GM21526 (cell line): Measurements from ENCODE around the gene ZNF423.

Experiments
- ATAC-seq: cut with Tn5 transposase; IDR thresholded peaks from one replicate; pipeline ENCODE4 v1.9.1; 2021; ENCODE audit warnings: moderate library complexity; ENCODE audit not compliant: unreplicated experiment, low FRiP score

Gene ZNF423

DNA sequence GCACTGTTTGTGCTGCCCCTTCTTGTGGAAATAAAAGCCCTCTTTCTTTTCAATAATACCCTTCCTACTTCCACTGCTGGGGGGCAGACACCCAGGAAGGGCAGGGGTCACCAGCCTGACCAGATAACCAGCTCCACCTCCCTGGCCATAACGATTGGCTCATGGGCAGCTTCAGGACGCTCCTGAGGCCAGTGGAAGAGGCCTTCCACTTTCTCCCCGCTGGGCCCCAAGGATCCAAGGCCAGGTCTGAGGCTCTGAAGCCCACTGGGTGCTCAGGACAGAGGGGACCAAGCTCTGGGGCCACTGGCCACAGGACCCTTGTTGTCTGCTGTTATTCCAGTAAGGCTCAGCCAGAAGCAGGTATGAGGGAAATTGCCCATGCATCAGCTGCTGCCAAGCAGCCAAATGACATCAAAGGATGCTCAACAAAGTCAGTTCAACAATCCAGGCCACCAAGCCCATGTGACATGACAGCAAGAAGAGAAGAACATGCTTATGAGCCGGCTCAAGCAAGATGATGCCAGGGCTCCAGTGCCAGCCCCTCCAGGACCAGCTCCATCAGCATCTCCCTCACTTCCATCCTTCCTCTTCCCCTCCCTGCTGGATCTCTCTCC lies 238.8 kb downstream of the ZNF423 start:
- ATAC-seq: no peak

DNA sequence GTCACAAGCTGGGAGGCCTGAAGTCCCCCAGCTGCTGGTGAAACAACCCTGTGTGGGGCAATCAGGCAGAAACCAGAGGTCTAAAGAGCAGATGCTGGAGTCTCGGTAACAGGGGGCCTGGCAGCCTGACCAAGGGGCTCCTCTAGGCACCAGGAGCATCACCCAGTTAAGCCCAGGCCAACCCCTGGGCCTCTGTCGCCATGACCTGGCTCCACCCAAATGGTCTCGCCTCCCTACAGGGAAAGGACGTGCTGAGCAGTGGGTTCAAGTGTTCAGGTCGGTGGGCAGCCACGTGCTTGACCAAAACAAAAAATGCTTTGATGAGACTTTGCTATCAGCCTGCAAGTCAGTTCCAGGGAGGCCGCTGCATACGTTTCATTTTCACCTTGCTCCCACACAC lies 240.3 kb downstream of the ZNF423 start:
- no peak for ATAC-seq

DNA sequence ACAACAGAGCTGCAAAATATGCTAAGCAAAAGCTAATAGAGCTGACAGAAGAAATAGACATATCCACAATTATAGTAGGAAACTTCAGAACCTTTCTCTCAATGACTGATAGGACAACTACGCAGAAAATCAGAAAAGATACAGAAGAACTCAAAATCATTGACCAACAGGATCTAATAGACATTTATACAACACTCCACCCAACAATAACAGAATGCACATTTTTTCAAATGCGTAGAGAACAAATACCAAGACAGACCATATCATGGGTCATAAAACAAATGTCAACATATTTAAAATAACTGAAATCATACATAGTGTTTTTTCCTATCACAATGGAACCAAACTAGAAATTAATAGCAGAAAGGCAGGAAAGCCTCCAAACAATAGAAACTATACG lies 244.9 kb downstream of the ZNF423 start:
- no peak for ATAC-seq

DNA sequence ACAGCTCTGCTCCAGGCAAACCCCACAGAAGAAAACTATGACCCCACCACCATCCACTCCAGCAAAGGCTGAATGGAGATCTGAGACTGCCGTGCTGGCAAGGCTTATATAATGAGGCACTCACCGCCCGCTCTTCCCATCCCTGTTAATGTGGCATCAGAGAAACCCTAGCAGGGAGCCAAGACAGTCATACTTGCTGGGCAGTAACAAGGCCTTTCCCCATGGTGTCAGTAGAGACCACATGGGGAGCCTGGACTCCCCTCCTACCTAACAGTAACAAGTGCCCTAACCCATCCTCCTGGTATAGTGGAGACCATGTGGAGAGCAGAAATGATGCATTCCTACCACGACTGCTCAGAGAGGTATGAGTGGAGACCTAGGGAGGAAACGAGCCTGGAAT lies 247.1 kb downstream of the ZNF423 start:
- no peak for ATAC-seq

DNA sequence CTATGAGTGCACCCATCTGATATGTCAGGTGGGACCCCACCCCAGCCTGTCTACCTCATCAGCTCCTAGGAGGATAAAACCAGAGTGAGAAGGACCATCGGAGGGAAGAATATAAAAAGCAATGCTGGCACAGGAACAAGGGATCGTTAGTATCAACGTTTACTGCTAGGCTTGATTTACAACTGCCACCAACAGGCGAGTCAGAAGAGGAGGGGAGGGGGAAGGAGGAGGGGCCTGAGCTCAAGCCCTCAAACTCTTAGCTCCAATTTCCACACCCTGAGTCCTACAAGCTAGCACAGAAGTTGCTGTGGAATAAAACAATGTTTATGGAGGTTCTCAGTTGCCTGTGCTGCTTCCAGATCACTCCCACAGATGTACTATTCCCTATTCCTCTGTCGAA lies 247.8 kb downstream of the ZNF423 start:
- ATAC-seq: no peak

DNA sequence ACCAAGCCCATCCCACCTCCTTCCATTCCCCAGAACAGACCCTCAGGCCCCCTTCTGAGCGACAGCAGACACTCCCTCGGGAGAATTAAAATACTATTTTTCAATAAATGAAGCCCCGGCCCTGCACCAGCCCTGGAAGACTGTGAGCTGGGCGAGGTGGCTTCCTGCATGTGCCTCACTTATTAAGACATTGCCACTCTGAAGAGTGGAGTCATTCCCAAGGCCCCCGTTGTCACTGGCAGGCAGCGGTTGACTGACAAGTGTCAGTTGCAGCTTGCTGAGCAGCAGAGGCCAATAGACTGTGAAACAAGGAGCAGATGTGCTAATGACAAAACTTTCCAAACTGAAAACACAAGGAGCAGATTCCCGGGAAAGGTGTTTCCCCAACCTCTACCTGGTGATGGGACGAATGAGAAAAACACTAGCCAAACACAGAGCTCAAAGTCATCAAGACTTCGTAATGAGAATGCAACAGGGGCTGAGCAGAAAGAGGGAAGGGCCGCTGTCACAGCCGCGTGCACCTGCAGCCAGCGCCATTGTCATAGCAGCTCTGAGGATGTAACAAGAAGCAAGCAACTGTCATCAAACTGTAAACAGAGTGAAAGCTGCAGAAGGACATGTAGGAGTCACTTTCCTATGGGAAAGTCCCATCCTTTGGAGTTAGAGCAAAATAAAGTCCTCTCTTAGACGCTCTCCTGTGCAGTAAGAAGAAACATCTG lies 250.2 kb downstream of the ZNF423 start:
- ATAC-seq: no peak

DNA sequence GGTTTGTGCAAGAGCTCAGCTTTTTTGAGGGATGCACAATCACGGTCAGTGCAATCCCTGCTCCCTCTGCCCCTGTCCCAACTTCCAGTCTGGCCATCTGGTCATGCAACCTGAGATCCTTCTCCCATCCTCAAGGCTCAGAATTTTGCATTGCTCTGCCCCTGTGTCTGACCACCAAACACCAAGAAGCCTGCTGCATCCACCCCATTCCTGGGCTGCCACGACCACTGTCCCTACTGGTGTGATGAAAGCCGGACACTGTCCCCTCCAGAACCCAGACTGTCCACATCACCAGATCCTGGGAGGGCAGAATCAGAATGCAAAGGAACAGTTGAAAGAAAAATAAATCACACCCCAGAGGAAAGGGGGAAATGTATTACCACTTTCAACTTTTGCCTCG lies 251.3 kb downstream of the ZNF423 start:
- ATAC-seq: no peak

DNA sequence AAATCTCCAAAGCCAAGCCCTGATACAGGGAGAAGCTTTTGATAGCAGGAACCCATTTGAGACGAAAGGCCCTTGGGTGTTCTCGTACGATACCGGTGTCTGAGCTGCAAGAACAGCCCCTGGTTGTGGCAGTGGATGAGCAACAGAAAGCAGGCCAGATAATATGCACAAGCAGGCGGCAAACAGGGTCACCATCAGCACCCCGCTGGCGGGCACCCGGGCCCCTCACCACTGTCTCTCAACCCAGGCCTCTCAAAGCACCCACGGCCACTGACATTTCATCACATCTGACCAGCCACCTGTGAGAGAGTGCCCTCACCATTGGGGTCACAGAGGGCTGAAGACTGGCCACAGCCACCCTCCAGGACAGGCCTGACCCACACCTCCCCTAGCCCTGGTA lies 252.0 kb downstream of the ZNF423 start:
- ATAC-seq: no peak

DNA sequence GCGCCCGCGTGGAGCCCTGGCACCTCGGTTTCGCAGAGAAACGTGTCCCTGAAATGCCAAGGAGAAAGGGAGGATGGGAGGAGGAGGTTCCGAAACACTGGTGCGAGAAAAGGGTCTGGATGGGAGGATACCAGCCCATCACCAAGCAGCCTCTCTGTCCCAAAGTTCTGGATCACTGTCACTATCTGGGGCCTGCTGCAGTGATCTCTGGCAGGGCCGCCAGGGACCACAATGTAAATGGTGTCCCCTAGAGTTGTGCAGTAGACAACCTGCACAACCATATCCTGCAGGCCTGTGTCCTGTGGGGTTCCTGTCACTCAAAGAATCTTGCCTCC lies 253.0 kb downstream of the ZNF423 start:
- no peak for ATAC-seq

DNA sequence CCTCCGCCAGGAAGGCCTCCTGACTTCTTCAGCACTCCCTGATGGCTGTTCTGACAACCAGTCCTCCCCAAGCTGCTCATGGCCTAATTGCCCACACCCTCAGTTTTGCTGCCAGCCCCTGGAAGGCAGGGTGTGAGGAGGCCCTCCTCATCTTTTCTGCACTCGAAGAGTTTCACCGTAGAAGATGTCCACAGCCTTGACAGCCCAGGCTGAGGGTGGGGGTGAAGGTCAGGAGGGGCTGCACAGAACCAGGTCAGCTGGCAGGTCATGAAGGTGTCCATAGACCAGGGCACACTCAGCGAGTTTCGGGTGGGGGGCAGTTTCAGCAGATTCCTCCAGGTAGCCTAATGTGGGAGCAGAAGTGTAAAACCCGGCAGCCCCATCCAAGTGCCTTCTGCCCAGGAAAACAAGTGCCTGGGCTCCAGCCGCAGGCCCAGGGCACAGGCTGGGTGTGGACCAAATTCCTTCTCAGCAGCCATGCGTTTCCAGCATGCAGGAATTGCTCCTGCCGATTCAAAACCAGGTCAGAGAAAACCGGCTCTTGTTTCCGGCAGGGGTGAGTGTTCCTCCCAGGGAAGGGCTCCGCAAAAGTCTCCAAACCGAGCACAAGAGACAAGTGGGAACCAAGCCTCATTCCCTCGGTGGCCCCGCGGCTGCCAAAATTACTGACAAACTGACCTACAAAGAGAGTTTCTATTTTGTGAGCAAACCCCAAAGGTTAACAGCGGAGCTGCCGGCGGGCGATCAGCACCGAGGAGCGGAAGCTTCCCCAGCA lies 253.5 kb downstream of the ZNF423 start:
- no peak for ATAC-seq

DNA sequence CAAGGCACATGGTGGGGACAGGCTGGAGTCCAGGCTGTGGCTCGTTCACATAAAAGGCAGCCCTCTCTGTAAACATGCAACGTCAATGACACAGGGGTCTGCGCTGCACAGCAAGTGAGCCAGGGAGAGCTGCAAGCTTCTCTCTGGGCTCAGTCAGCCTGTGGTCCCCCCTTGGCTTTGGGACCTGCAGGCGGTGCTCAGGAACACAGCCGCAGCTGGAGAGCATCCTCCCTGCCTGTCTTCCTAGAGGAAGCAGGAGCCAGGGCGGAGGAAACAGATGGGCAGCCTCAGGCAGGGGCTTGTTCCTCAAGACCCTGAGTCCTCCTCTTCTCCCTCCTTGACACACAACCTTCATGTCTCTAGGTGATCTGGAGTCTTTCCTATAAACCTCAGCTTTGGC lies 254.3 kb downstream of the ZNF423 start:
- no peak for ATAC-seq

DNA sequence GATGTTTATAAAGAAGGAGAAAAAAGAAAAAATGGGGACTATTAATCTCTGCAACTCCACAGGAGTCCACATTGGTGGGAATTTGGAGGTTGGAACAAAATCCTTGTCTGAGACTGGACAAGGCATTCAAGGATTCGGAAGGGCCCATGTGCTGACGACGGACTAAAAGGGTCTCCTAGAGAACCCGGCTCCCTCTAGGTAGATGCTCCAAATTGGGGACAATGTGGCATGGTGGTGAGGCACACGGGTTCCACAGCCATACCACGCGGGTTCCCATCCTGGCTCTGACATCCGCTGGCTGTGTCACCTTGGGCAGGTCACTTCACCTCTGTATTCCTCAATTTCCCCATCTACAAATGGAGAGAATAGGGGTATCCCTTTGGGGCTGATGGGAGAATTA lies 254.9 kb downstream of the ZNF423 start:
- ATAC-seq: no peak

DNA sequence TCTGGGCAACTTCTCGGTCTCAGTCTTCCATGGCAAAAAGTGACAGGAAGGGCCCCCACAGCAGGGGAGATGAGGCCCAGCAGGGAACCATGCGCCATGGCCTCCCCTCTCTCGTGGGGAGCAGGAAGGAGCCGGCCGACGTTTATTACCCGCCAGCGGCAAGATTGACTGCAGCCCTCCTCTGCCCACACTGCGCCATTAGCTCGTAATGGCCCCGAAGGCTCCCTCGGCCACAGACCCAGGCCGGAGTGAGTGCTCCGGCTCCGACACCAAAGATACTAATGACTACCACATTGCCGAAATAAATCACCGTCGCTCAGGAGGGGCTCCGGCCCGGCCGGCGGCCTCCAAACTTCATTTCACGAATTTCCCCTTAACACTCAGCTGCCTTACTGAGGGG lies 255.4 kb downstream of the ZNF423 start:
- no peak for ATAC-seq

DNA sequence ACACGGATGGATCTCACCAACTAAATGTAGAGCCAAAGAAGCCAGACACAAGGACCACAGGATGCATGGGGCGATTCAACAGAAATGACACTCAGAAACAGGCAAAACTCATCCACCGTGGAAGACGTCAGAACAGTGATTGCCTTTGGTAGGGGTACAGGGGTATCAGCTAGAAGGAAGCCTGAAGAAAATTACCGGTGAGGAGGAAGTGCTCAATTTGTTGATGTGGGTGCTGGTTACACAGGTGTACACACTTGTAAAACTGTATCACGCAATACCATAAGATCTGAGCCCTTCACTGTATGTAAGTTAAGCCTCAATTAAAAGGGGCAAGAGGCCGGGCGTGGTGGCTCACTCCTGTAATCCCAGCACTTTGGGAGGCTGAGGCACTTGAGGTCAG lies 256.2 kb downstream of the ZNF423 start:
- no peak for ATAC-seq

DNA sequence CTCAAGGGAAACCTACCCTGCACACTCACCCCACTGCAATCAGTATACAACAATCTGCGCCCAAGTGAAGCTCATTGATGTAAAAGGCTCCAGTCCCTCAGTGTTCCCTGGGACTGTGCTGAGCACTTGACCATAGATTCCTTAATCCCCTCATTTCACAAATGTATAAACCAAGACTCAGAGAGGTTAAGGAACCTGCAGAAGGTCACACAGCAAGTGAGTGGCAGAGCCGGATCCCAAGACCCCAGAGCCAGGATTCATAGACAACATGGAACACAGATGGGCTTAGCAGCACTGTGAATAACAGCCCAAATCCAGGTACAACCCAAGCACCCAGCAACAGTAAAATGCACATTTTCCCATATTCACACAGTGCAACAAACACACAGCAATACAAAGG lies 256.6 kb downstream of the ZNF423 start:
- no peak for ATAC-seq

DNA sequence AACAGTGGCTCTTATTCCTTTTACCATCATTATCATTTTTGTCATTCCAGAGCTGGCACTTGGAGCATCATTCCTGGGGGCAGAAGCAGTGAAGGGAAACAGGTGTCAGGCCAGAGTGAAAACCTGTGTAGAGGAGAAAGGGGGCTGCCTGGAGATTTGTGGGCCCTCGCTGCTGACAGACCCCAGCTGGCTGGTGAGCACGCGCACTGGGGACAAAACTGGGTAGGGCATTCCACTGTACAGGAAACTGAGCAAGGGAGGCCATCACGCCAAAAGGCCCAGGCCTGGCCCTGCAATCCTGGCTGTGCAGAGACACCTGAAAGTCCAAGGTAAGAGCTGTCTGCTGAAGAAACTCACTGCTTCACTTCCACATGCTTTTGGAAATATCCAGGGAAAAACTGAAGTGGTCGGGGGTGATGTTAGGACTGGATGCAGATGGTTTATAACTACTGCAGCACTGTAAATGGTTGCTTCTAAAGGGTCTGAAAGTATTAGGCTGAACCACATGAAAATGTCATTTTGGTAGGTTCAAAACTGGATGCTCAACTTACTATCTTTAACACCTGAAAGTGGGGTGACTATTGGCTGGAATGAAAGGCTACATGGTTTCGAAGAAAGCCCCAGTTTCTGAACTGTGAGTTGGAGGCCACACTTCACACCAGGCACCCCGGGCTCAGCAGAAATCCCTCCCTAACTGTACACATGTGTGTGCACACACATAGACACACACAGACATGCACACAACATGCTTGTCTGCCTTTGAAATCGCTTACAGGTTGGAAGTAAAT lies 257.3 kb downstream of the ZNF423 start:
- ATAC-seq: peak; percentile 75

DNA sequence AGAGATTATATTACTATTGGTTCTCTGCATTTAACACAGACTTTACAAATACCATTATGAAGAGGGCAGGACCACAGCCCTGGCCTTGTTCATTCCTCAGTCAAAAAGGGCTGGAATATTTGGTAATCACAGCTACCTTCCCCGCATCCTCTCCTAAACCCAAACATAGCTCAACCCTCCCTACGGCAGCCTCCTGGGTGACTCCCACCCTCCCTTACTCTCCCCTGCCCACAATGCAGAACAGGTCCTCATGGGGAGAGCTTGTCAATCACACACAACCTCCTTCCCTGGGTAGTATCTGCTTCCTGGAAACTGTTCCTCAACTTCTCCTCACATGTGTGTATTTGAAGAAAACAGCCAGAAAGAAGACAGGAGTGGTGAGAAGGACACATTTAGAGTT lies 258.1 kb downstream of the ZNF423 start:
- no peak for ATAC-seq

DNA sequence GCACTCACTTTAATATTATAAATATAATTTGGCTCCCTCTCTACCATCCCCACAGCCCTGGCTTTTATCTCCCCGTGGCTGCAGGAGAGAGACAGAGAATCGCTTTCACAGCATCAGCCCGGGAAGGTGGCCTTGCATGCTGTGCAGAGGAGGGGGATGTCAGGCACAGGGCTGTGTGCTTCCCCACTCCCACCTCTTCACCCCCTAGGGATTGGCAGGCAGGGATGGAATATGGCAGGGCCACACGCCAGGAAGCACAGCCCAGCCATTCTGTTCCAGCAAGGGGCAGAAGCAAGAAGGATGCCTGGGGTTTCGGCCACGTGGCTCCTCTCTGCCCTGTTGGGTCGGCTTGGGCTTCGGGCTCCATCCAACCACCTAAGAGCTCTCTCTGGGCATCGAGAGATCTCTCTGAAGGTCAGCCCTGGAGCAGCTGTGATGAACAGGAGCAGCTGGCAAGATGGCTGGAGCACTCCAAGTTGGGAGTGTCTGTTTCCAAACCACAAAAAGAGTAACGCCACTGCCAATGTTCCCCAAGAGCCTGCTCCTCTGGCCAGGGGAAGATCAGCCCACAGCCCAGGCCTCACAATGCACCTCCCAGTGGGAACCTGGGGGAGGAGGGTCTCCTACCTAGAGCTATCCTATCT lies 259.1 kb downstream of the ZNF423 start:
- no peak for ATAC-seq

DNA sequence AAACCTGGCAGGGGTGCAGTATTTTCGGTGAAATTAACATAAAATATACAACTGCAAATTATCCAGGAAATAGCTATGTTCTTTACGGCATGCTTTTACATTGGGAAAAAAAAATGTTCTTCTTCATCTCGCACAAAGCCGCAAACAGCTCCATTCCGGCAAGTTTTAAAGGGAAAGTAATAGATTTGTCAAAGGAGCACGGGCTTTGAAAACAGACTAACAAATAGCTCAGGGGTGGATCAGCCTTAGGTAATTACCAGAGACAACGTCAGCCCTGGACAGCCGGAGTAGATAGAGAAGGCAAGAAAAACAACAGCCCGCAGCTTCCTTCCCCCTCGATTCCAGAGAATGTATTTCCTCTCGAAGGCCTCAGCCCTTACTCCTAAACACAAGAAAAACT lies 259.8 kb downstream of the ZNF423 start:
- no peak for ATAC-seq

DNA sequence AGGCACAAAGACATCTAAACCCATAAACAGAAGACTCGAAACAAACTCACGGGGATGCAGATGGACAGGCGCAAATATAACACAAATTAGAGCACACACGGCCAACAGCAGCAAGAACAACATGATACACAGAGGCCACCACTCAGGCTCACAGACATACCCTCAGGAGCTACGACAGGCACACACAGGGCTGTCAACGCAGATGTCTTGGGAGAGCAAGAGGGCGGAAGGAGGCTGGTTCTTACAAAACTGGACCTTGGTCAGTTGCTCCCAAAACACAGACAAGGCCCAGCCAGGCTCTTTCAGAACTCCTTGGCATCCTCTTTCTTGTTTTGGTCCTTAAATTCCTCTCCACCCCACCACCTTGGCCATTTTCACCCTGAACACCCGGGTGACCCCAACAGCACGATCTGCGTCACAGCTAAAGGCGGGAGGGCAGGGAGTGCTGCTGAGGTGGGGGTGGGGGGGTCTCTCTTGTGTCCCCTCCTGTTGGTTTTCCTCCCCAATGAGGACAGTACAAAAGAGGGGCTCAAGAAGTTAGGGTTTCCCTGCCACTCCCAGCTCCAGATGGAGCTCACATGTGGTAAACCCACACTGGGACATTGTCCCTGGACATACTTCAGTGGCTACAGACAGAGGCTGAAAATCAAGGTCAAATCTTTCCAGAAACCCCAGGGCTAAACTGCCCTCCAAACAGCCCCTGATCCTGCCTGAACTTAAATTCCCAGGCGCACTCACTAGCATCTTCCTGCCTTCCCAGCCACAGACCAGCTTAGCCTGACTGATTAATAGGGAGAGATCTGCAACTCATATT lies 261.0 kb downstream of the ZNF423 start:
- ATAC-seq: no peak
